ENCODE results near the gene RAD54L.

- no peak for TF ChIP-seq EZH2 (IDR thresholded peaks at IDR 0.05; ENCODE audit: low read length, missing control alignments)
- TF ChIP-seq CTCF (conservative IDR thresholded peaks at IDR 0.05 in 1 of 2, IDR thresholded peaks at IDR 0.05 in 1 of 2; ENCODE audit: low read depth in 1 of 2, low read length in 2 of 2): no peak
Observed at GRCh38 chr1:46285730-46286477, 38.3 kb downstream of the RAD54L start.

Data from fibroblast of lung (primary cell).